CD4-positive, alpha-beta T cell (primary cell): ENCODE measurements around the gene ARHGAP25. TPM values are rescaled to one million over a fixed set of nuclear protein-coding genes. Genes with fewer than 3 reads are reported as not detected.

Experiments used
- ATAC-seq: fragments of 200-7000 bp; cut with Tn5 transposase; one replicate; pipeline ENCODE4 v1.10.0; 2022; ENCODE audit warnings: mild to moderate bottlenecking; ENCODE audit not compliant: poor library complexity
- CTCF ChIA-PET: fragments of 350-600 bp; sonication (Branson Sonifier 250); formaldehyde crosslinking; loops from one replicate; lab custom pipeline; 2021; ENCODE audit warnings: antibody characterized with exemption, inconsistent platforms; lab: Charles Lee
- POLR2A ChIA-PET: fragments of 350-600 bp; sonication (Branson Sonifier 250); formaldehyde crosslinking; loops from one replicate; lab custom pipeline; 2021; ENCODE audit warnings: antibody characterized with exemption, inconsistent platforms; lab: Charles Lee
- DNase-seq, 14 experiments: peaks; one replicate each; pipeline ENCODE4 v3.0.0-alpha.2; 2013 to 2020; ENCODE audit warnings: mixed read lengths in 2 of 14
- H3K27ac ChIP-seq, 2 donors: one replicate each; pipeline versions ENCODE4 v1.5.1 to v1.7.0; 2013; ENCODE audit warnings: low read length in 2 of 2, low read depth in 1 of 2, mild to moderate bottlenecking in 1 of 2
- H3K27me3 ChIP-seq, 2 experiments: 1 replicate in 1 of 2; 2 replicates in 1 of 2; pipeline versions ENCODE4 v1.6.1 to v1.7.0; 2013; ENCODE audit warnings: low read length in 2 of 2, control low read depth in 1 of 2, mild to moderate bottlenecking in 1 of 2, moderate library complexity in 1 of 2; ENCODE audit not compliant: insufficient read depth in 2 of 2, control insufficient read depth in 1 of 2
- H3K36me3 ChIP-seq: one replicate; pipeline ENCODE4 v1.6.1; 2013; ENCODE audit warnings: low read length, control low read depth; ENCODE audit not compliant: insufficient read depth
- H3K4me1 ChIP-seq: one replicate; pipeline ENCODE4 v1.6.1; 2013; ENCODE audit warnings: low read length, control low read depth; ENCODE audit not compliant: insufficient read depth
- H3K4me3 ChIP-seq: one replicate; pipeline ENCODE4 v1.5.1; 2013; ENCODE audit warnings: mild to moderate bottlenecking, low read length, moderate library complexity
- H3K9me3 ChIP-seq, 2 experiments: 1 replicate in 1 of 2; 2 replicates in 1 of 2; pipeline versions ENCODE4 v1.6.1 to v1.7.0; 2013; ENCODE audit warnings: low read length in 2 of 2, mild to moderate bottlenecking in 2 of 2, control low read depth in 1 of 2, moderate library complexity in 1 of 2; ENCODE audit not compliant: control insufficient read depth in 1 of 2, insufficient read depth in 1 of 2
- H3K27ac Mint-ChIP-seq: one replicate; pipeline ENCODE4 v1.8.0; 2020; ENCODE audit warnings: mixed read lengths
- H3K27me3 Mint-ChIP-seq: one replicate; pipeline ENCODE4 v1.8.0; 2021; ENCODE audit warnings: mixed read lengths
- H3K36me3 Mint-ChIP-seq: one replicate; pipeline ENCODE4 v1.8.0; 2021; ENCODE audit warnings: low read depth, mixed read lengths
- H3K4me1 Mint-ChIP-seq: one replicate; pipeline ENCODE4 v1.8.0; 2021; ENCODE audit warnings: low read depth, mixed read lengths
- H3K4me3 Mint-ChIP-seq: one replicate; pipeline ENCODE4 v1.8.0; 2020; ENCODE audit warnings: mild to moderate bottlenecking, mixed read lengths
- H3K9me3 Mint-ChIP-seq: one replicate; pipeline ENCODE4 v1.8.0; 2020; ENCODE audit warnings: mixed read lengths
- intact Hi-C, 2 experiments: fragments of 100-400 bp; cut with DNase I in 1 of 2; cut with micrococcal nuclease in 1 of 2; formaldehyde crosslinking; loops; one replicate each; pipeline versions ENCODE4 v1.15.1 to v1.9.0; 2023 to 2025; cut with DNase I, micrococcal nuclease
- polyA plus RNA-seq, 2 donors: library from polyadenylated mRNA; unstranded; fragments of 120-200 nt; gene quantifications; one replicate each; pipeline ENCODE4 v1.2.1, GENCODE V29; 2013
- total RNA-seq, 174 experiments: library from RNA in 2 of 174; stranded (reverse) in 2 of 174; gene quantifications; one replicate each; pipeline ENCODE4 v1.2.3 and lab custom pipeline; 2021 to 2026
- TF ChIP-seq, protein P1 (sequence below): fragments of 200-600 bp; IDR thresholded peaks from one replicate; pipeline ENCODE4 v1.8.0; 2022; ENCODE audit warnings: antibody characterized with exemption, mild to moderate bottlenecking

Gene ARHGAP25
- total RNA-seq (10 to 100 TPM; 39.3 to 41.8 TPM), total RNA-seq (lab: John Stamatoyannopoulos, UW) (48.7 to 312 (median 120) reads per million in 172 experiments)
- 107 TPM for polyA plus RNA-seq (2013, experiment 1 of 2)
- polyA plus RNA-seq (2013, experiment 2 of 2): 116 TPM

DNA sequence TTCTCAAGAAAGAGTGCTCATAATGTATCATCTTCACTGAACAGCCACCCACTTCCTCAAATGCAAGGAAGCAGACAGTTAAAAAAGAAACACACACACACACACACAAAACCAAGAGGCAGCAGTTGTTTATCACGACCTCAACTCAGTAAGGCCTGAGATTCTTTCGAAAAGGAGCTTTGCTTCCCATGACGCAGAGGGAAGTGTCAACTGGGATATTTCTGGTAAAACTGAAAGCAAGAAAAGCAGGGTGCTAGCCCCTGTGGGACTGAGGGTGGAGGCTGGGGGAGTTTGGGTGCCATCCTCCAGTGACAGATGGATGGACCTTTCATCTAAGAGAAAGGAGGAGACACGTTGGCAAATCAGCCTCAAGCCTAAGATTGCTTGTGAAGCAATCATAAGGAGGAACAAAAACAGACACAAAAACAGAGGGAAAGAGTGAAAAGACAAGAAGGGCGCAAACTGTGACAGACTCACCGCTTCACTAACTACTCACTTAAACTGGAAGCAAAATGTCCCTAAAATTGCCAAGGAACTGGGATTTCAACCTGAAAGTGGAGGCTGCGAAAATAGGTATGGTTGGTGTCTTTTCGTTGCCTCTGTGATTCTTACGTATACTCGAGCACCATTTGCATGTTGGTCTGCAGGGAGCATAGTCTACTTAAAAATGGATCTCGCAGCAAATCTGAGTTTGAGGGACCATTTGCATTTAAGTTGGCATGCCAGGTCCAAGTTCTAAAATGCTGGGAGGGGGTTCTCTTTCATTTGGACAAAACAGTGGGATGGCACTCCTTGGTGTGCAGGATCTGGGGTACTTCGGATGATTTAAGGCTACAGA lies at the start of gene ARHGAP25:
Gene ARHGAP25 (plus strand): TSS at position 124 of the 838 bp plus-strand sequence. CDS start 389 bp downstream, at position 513.
- intact Hi-C loops: loop anchor here in 1 of 2 experiments (2.0 to 5.0 kb wide), 4 partner anchors 14 to 268 kb away; partner anchors contain the start of genes APLF and FBXO48
- POLR2A ChIA-PET: interaction anchor here (0.9 to 3.6 kb wide), 20 partner anchors 9 to 268 kb away, joined by 3 to 54 read pairs (median 8); partner anchors contain the start of genes APLF and FBXO48
- Mint-ChIP-seq H3K4me1 (peaks cover 40% of the 10 kb centered on the region), H3K4me3 (no peak within 1 kb of the TSS), H3K27ac (no peak within 1 kb of the TSS), H3K36me3 (peaks cover 22% of the 10 kb centered on the region), H3K9me3 (no peaks in the 10 kb centered on the region), H3K27me3 (no peaks in the 10 kb centered on the region)
- DNase-seq: peak in 10 of 14 experiments; percentile 23 to 87 (median 45)
- no peaks in the 10 kb centered on the region for H3K9me3 ChIP-seq
- TF ChIP-seq, protein P1, sequence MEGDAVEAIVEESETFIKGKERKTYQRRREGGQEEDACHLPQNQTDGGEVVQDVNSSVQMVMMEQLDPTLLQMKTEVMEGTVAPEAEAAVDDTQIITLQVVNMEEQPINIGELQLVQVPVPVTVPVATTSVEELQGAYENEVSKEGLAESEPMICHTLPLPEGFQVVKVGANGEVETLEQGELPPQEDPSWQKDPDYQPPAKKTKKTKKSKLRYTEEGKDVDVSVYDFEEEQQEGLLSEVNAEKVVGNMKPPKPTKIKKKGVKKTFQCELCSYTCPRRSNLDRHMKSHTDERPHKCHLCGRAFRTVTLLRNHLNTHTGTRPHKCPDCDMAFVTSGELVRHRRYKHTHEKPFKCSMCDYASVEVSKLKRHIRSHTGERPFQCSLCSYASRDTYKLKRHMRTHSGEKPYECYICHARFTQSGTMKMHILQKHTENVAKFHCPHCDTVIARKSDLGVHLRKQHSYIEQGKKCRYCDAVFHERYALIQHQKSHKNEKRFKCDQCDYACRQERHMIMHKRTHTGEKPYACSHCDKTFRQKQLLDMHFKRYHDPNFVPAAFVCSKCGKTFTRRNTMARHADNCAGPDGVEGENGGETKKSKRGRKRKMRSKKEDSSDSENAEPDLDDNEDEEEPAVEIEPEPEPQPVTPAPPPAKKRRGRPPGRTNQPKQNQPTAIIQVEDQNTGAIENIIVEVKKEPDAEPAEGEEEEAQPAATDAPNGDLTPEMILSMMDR: no peak
- H3K4me1 ChIP-seq: peaks cover 49% of the 10 kb centered on the region
- H3K36me3 ChIP-seq: peaks cover 11% of the 10 kb centered on the region
- peak within 1 kb of the TSS; percentile 73 for H3K4me3 ChIP-seq
- CTCF ChIA-PET: interaction anchor here (0.6 to 4.6 kb wide), 8 partner anchors 11 to 271 kb away, joined by 3 to 35 read pairs (median 4); no protein-coding TSS in a partner anchor
- peak; percentile 71 for ATAC-seq
- H3K27me3 ChIP-seq: no peaks in the 10 kb centered on the region
- H3K27ac ChIP-seq: peak within 1 kb of the TSS; percentile 72 to 81

- Mint-ChIP-seq H3K27ac (no peak overlapping the region), H3K27me3 (no peaks in the 10 kb centered on the region), H3K36me3 (no peaks in the 10 kb centered on the region), H3K4me3 (no peak overlapping the region), H3K4me1 (peaks cover 14% of the 10 kb centered on the region), H3K9me3 (no peaks in the 10 kb centered on the region)
- H3K27me3 ChIP-seq: no peaks in the 10 kb centered on the region
- H3K36me3 ChIP-seq: no peaks in the 10 kb centered on the region
- TF ChIP-seq, protein P1: no peak
- no peaks in the 10 kb centered on the region for H3K9me3 ChIP-seq
- ATAC-seq: no peak
- peaks cover 2% of the 10 kb centered on the region for H3K4me1 ChIP-seq
- CTCF ChIA-PET: no interaction called here
- intact Hi-C loops: no loop called here
- DNase-seq: no peak
- no peak overlapping the region for H3K27ac ChIP-seq
- H3K4me3 ChIP-seq: no peak overlapping the region
- POLR2A ChIA-PET: no interaction called here
Observed at GRCh38 chr2:68686178-68686577, 48.4 kb upstream of the ARHGAP25 start.

- POLR2A ChIA-PET: no interaction called here
- Histone ChIP-seq H3K9me3 (no peaks in the 10 kb centered on the region), H3K4me3 (no peak overlapping the region), H3K36me3 (no peaks in the 10 kb centered on the region), H3K27ac (no peak overlapping the region), H3K27me3 (no peaks in the 10 kb centered on the region), H3K4me1 (peaks cover 2% of the 10 kb centered on the region)
- Mint-ChIP-seq H3K36me3 (no peaks in the 10 kb centered on the region), H3K4me1 (peaks cover 14% of the 10 kb centered on the region), H3K4me3 (no peak overlapping the region), H3K27ac (no peak overlapping the region), H3K27me3 (no peaks in the 10 kb centered on the region), H3K9me3 (no peaks in the 10 kb centered on the region)
- DNase-seq (no peak), ATAC-seq (no peak)
- CTCF ChIA-PET: no interaction called here
- TF ChIP-seq, protein P1: no peak
- intact Hi-C loops: no loop called here
Observed at GRCh38 chr2:68687018-68687417, 47.6 kb upstream of the ARHGAP25 start.
